Measurements from ENCODE around the gene CYP4F22.
"Not testable (repeated sequence)": the region's sequence is repeated elsewhere in the genome, so short reads cannot be mapped to it uniquely, and the experiment has no call there.

Gene CYP4F22

DNA sequence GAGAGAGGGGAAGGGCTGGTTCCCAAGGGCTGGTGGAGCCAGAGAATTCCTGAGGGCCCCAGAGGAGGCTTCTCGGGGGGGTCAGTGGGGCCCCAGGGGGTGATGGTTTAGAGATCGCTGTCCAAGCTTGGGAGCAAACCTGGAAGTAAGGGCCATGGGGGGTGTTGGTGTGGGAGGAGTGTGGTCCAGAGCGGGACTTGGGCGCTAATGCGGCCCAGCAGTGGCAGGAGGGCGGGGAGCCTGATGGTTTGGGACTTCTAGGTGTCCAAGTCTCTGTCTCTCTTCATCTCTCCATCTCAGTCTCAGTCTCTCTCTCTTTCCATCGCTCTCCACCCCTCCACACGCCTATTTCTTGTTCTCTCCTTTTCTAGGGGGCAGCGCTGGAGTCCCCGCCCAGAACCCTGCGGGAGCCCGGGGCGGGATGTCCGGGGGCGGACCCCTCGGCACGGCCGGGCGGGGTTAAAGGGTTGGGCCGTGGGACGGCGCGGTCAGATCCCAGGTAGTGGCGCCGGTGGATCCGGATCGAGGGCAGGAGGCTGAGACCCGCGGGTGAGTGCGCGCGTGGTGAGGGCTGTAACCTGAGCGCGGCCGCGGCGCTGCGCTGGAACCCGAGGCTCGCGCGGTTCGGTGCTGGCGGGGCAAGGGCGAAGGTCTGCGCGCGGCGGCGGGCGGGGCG is at the start of gene CYP4F22:
CYP4F22 (plus strand) TSS at position 491 of the 676 bp plus-strand sequence. CDS start 16,812 bp downstream, outside the sequence.
- no peak for DNase-seq (ENCODE audit: low spot score)

DNA sequence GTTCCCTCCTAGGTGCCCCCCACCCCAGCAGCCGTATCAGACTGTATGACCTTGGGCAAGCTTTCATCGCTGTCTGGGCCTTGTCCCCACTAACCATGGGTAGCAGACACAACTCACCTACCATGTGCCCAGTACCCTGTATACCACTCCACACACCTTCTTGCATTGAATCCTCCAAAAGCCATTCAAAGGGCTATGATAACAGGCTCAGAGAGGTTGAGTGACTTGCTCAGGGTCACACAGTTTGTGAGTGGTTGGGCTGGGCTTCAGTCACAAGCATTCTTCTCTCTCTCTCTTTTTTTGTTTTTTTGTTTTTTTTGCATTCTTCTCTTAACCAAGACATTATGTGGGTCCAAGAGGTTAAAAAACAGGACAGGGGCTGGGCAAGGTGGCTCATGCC is 46.6 kb upstream of the CYP4F22 start:
- DNase-seq (ENCODE audit: low spot score), result no peak

DNA sequence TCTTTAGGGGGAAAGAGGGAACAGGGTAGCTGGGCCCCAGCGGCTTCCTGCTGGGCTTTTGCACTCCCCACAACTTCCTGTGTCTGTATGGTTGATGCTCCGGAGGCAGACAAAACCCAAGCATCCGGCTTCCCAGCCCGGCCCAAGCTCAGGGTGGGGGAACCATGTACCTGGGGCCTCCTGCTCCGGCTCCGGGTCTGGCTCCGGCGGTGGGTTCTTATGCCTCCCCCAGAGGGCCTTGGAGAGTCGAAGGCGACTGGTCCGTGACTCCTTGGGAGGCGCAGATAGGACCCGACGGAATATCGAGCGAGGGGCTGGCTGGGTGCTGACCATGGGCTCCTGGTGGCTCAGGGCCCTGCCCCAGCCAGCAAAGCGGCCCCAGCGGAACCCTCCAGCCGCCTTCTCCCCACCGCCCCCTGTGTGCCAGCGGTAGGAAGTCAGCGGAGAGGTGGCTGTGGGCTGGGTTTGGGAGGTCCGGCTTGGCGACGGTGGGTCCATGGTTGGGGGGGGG is 44.4 kb upstream of the CYP4F22 start:
- peak; percentile 69 for DNase-seq (ENCODE audit: low spot score)

DNA sequence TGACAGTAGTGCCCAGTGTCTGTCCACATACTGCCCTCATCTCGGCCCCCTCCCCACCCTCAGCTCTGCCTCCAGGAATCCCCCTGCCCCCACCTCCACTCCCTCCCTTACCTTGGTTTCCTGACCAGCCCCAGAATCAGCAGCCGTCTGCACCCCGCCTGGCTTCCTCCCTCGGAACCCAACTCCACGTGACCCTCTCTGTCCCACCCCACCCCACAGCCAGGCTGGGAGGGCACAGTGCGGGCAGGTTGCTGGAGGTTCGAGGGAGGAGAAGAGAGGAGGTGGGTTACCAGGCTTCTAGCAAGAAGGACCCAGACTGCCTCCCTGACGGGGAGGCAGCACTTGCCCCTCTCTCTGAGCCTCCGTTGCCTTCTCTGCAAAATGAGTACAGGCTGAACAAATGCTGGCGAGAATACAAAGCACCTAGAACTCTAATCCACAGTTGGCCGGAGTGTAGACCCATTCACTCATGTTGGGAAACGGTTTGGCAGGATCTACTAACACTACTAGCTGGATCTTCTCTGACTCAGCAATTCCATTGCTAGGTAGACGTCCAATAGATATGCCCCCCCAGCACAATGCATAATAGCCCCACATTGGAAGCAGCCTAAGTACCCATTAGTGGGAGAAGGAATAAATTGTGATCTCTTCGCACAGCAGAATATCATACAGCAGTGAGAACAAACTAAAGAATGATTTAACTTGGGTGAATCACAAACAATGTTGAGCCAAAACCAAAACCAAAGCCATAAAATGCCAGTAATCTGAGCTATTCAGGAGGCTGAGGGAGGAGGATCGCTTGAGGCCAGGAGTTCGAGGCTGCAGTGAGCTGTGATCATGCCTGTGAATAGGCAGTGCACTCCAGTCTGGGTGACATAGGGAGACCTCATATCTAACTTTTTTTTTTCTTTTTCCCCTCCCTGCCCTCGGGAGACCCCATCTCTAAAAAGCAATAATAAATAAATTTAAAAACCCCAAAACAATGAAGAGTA is 43.6 kb upstream of the CYP4F22 start, which contains the start of gene RASAL3:
RASAL3 (minus strand) TSS at position 151 of the 992 bp plus-strand sequence. CDS start 186 bp downstream, outside the sequence.
- peak; percentile 49 for DNase-seq (ENCODE audit: low spot score)

DNA sequence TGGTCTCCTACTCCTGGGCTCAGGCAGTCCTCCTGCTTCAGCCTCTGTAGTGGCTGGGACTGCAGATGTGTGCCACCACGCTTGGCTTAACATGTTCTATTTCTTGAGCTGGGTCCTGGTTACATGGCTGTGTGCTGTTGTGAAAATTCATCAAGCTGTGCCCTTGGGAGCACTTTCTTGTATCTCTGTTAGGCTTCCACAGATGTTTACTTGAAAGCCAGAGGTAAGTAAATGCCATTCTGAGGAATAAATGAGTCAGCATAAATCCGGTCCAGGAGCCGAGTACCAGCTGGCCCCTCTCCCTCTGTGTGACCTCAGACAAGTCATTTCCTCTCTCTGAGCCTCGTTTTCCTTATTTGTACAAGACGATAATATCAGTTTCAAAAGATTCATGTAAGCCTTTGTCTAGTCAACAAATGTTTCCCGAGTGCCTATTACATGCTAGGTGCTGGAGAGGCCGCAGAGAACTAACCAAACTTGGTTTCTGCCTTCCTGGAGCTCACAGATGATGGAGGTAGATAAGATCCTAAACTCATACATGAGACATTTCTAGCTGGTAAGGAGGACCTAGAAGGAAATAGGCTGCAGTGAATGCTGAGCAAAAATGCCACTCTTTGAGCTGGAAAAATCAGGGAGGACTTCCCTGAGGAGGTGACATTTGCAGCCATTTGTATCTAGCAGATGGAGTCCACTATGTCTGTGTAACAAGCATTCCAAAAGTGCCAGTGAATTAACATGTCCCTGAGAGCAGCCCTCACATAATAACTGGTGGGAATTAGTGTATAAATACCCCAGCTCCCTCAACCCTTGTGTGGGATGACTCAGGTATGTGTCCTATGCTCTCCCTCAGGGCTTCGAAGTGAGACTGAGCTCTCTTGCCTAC is 41.2 kb upstream of the CYP4F22 start:
- DNase-seq (ENCODE audit: low spot score), result peak; percentile 54

DNA sequence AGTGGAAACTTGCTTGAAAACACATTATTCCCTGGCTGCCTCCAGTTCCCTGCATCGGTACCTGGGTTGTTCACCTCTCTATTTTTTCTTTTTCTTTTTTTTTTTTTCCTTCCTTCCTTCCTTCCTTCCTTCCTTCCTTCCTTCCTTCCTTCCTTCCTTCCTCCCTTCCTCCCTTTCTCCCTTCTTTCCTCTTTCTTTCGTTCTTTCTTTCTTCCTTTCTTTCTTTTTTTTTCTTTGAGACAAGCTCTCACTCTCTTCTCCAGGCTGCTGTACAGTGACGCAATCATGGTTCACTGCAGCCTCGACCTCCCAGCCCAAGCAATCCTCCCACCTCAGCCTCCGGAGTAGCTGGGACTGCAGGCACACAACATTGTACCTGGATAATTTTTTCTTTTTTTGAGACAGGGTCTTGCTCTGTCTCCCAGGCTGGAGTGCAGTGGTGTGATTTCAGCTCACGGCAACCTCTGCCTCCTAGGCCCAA is 40.6 kb upstream of the CYP4F22 start:
- DNase-seq (ENCODE audit: low spot score), result no peak

DNA sequence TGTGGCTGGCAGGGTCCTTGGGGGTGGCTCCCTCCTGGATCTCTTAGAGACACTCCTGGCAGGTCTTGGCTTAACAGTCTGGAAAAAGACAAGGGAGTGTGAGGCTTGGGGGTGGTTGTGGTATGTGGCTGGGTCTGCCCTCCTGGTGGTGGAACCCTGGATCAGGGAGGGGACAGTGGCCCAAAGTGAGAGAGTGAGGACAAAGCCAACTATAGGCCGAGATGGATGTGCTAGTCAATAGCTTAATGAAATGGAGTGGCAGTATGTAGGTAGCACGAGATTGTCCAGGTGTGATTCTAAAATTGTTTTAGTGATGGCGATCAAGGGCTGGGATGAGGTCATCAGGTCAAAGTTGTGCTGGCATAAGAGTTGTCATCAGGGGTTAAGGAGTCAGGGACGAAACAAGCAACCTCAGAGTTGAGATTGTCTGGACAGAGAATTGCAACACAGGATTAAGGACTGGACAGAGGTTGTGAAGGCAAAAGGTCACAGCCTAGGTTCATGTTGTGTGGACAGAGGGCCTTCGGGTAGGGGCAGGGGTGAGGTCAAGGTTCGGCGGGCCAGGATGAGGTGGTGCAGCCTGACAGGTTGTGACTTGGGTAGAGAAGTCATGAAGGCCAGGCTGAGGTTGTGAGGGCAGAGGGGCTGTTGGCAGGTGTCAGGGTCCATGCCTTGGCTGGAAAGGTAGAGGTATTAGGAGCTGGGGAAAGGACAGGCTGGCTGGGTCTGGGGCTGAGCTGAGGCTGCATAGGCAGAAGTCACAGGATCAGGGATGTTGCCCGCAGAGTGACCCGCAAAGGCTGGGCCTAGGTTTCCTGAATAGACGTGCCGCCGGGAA is 39.4 kb upstream of the CYP4F22 start:
- DNase-seq (ENCODE audit: low spot score), result no peak

DNA sequence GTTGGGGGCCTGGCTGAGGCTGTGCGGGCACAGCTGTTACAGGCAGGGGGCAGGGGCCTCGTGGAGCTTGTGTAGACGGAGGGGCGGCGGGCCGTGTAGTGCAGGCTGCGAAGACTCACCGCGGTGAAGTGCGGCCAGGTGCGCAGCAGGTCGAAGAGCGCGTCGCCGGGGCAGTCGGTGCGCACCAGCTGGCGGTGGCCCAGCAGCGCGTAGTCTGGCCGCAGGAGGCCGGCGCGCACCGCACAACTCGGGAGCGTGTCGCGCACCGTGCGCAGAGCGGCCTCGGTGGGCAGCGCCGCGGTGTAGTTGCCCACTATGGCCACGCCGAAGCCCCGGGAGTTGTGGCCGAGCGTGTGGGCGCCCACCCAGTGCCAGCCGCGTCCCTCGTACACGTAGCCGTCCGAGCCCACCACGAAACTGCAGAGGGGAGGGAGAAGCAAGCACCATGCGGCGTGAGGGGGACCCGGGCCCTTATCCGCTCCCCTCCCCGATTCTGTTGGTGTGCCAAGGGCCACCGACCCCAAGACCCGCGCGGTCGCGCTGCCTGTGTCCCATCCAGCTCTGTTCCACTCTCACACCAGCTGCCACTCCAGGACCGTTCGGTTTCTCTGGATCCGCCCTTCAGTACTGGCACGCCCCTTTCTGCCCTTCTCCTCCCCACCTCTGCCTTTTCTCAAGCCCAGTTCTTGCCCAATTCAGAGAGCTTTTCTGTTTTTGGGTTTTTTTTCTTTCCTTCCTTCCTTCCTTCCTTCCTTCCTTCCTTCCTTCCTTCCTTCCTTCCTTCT is 38.6 kb upstream of the CYP4F22 start:
- no peak for DNase-seq (ENCODE audit: low spot score)

DNA sequence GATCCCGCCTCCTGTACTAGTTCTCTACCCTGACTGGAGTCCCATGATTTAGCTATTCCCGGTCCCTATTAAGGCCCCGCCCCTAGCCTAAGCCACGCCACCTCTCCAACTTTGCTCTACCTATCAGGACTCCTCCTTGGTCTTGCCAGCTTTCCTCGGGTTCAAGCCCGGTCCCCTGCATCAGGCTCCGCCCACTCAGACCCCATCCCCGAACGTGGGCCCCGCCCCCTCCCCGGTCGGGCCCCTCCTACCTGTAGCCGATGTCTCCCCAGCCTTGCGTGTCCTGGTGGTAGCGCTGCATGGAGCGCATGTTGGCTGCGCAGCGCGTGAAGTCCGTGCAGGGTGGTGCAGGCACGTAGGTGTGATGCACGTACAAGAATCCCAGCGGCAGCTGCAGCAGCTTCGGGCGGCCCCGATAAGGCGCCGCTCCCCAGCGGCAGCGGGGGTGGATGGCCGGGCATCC is 36.7 kb upstream of the CYP4F22 start:
- DNase-seq (ENCODE audit: low spot score), result no peak

DNA sequence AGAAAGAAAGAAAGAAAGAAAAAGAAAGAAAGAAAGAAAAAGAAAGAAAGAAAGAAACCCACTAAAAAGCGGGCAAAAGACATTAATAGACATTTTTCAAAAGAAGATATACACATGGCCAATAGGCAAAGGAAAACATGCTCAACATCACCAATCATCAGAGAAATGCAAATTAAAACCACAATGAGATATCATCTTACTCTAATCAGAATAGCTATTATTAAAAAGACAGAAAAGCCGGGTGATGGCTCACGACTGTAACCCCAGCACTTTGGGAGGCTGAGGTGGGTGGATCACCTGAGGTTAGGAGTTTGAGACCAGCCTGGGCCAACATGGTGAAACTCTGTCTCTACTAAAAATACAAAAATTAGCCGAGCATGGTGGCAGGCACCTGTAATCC is 34.5 kb upstream of the CYP4F22 start:
- DNase-seq (ENCODE audit: low spot score), result not testable (repeated sequence)

DNA sequence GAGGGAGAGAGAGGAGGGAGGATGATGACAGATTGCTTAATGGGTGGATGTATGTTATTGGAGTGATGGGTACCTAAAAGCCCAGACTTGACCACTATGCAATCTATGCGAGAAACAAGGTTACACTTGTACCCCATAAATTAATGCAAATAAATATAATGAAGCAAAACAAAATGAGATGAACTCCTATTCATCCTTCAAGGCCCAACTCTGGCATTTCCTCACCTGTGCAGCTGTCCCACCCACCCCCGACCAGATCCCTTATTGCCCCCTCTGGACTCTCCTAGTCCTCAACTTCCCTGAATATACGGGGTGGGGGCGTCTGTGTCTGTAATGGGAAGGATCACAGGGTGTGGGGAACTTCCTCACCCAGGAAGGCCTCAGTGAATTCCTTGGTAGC is 33.2 kb upstream of the CYP4F22 start:
- DNase-seq (ENCODE audit: low spot score), result no peak

DNA sequence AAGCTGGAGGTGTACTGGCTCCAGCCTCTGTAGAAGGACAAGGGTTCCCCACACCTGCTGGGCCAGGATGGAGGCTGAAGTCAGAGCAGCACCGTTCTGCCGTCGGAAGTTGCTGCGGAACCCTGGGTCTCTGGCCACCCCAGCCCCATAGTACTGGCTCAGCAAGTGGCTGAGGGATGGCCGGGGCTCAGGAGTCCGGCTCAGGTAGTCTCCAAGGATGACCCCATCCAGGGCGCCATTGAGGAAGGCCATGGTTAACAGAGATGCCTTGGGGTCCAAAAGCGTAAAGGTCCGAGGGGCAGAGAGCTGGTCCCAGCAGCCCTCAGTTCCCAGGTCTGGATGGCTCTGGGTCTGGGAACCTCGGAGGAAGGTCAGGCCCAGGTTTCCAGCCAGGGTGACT is 32.7 kb upstream of the CYP4F22 start:
- DNase-seq (ENCODE audit: low spot score), result no peak

DNA sequence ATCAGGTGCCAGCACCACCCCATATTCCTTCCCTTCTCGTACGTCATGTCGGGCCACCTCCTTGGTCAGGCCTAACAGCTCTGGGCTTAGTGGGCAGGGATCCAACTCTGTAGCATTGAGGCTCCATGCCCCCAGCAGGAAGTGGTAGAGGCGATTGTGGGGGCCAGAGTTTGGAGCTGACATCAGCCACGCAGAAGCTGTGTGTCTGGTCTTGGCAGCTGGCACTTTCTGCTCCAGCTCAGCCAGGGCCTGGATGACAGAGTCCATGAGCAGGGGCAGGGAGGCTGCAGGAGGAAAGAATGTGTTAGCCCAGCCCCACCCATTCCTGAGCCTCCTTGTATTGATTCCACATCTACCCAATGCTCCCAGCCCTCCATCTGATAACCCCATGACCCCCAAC is 32.0 kb upstream of the CYP4F22 start:
- DNase-seq (ENCODE audit: low spot score), result no peak

DNA sequence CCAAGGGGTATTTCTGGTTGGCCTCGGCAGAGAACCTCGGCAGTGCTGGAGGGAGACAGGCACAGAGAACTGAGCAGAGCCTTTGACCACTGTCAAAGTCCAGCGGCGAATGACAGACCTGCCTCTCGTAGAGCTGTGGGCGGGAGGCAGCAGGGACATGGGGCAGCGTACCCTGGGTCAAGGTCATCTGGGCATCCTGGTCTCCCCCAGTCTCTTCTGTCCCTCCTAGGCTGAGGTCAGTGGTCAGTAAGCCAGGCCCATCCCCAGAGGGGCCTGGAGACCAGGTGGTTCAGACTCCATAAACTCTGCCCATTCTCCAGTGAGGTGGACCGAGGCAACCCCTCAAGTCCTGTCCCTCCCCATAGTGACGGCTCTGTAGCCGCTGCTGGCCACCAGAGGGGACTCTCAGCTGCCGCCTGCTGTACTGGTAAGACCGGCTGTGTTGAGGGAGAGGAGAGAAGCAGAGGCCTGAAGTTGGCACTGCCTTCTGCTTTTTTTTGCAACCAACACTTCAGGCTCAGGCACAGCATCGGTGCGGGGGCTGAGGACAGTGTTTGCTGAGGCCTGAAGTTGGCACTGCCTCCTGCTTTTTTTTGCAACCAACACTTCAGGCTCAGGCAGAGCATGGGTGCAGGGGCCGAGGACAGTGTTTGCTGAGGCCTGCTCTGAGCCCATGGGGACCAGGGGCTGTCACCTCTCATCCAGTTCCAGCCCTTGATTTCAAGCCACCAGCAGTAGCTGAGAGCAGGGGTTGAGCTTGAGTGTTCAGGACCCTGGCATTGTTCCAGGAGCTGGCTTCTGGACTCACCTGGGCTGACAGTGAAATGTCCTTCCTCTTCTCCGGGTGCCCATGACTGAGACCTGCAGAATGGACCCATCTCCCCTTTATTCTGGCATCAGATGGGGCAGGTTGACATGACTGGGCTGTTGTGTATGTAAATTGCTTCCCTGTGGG is 28.7 kb upstream of the CYP4F22 start, which contains the start of gene PGLYRP2:
PGLYRP2 (minus strand) TSS at position 111 of the 955 bp plus-strand sequence. CDS start 130 bp downstream, outside the sequence.
- no peak for DNase-seq (ENCODE audit: low spot score)

DNA sequence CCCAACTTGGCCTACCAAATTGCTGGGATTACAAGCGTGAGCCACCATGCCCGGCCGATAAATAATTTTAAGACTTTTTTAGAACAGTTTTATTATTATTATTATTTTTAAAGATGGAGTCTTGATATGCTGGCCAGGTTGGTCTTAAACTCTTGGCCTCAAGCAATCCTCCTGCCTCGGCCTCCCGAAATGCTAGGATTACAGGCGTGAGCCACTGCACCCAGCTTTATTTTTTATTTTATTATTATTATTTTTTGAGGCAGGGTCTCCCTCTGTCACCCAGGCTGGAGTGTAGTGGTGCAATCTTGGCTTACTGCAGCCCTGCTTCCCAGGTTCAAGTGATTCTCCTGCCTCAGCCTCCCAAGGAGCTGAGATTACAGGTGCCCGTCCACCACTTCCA is 27.3 kb upstream of the CYP4F22 start:
- DNase-seq (ENCODE audit: low spot score), result not testable (repeated sequence)

DNA sequence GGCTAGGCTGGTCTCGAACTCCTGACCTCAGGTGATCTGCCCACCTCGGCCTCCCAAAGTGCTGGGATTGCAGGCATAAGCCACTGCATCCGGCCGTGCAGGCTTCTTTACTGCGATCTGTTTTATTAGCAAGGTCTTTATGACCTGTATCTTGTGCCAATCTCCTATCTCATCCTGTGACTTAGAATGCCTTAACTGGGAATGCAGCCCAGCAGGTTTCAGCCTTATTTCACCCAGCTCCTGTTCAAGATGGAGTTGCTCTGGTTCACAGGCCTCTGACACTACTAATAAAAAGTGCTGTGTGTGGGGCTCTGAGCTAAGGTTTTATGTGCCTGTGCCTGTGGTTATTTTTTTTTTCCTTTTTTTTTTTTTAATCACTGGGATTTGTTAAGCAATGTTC is 22.6 kb upstream of the CYP4F22 start:
- DNase-seq (ENCODE audit: low spot score), result not testable (repeated sequence)

DNA sequence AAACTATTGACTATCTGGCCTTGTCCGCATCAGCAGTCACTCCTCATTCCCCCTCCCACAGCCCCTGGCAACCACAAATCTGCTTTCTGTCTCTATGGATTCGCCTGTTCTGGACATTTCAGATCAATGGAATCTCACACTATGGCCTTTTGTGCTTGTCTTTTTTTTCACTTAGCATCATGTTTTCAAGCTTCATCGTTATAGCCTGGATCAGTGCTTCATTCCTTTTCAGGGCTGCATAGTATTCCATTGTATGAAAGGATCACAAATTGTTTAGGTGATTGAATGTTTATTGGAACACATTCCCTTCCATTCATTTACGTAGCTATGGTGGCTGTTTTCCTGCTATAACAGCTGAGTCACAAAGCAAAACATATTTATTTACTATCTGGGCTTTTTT is 21.3 kb upstream of the CYP4F22 start:
- no peak for DNase-seq (ENCODE audit: low spot score)

DNA sequence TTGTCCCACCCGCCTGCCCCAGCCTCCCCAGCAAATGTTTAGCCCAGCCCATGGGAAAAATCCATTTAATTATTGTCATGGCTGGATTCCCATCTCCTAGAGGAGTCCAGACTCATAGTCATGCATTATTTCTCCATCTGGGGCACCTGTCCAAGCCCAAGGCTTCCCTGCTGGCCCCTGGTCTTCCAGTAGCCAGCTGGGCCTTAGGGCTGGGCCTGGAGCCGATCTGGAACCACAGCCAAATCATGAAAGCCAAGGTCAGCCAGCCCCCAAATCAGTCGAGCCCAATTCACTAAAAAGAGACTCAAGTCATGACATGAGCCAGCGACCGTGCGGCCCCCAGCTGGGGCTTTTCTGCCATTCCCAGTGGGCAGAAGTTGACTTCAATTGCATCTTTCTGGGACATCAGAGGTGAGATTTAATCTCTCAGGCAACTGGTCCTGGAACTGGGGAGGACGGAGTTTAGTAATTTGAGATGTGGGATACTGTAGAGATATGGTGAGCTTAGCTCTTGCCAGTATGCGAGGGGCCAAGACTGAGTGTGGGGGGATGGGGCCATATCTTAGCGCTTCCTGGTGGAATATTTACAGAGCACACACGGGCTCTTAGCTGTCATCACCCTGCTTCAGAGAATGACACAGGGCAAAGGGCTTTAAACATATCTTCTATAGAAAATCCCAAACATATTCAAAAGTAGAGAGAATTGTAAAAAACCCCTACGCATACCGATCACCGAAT is 19.7 kb upstream of the CYP4F22 start:
- DNase-seq (ENCODE audit: low spot score), result no peak
